Fibroblast of lung (primary cell): ENCODE data around the gene CHMP2A. TPM values are rescaled to one million over a fixed set of nuclear protein-coding genes. Genes with fewer than 3 reads are reported as not detected.

Source experiments
- DNase-seq, 2 donors: peaks; one replicate each; pipeline versions ENCODE4 v3.0.0 to v3.0.0-alpha.2; 2010; ENCODE audit warnings: low read depth in 2 of 2
- H2AFZ ChIP-seq: 2 replicates; pipeline ENCODE4 v1.5.1; 2012; ENCODE audit warnings: low read length, control low read depth, inconsistent platforms
- H3K27ac ChIP-seq: 2 replicates; pipeline ENCODE4 v1.5.1; 2011; ENCODE audit warnings: low read length, control low read depth; ENCODE audit not compliant: insufficient read depth
- H3K27me3 ChIP-seq: 2 replicates; pipeline ENCODE4 v1.5.1; 2011; ENCODE audit warnings: mild to moderate bottlenecking, low read length; ENCODE audit not compliant: control insufficient read depth, insufficient read depth
- H3K36me3 ChIP-seq: 2 replicates; pipeline ENCODE4 v1.5.1; 2011; ENCODE audit warnings: low read length; ENCODE audit not compliant: control insufficient read depth, insufficient read depth
- H3K4me1 ChIP-seq: 2 replicates; pipeline ENCODE4 v1.5.1; 2011; ENCODE audit warnings: low read length; ENCODE audit not compliant: control insufficient read depth, insufficient read depth; ENCODE audit errors: extremely low read depth
- H3K4me2 ChIP-seq: 2 replicates; pipeline ENCODE4 v1.5.1; 2011; ENCODE audit warnings: low read length, control low read depth; ENCODE audit not compliant: insufficient read depth; ENCODE audit errors: extremely low read depth
- H3K4me3 ChIP-seq, 4 experiments: fragments of 200-600 bp in 1 of 4; sonication (generic) in 1 of 4; replicated peaks in 1 of 4; 2 replicates each; pipeline ENCODE4 v1.5.1; 2011 to 2016; ENCODE audit warnings: low read length in 4 of 4, low read depth in 3 of 4, mild to moderate bottlenecking in 3 of 4, control low read depth in 2 of 4, inconsistent platforms in 1 of 4, mixed read lengths in 1 of 4; ENCODE audit not compliant: insufficient read depth in 1 of 4; ENCODE audit errors: control extremely low read depth in 1 of 4
- H3K79me2 ChIP-seq: 2 replicates; pipeline ENCODE4 v1.5.1; 2012; ENCODE audit warnings: mild to moderate bottlenecking, low read length, inconsistent platforms; ENCODE audit not compliant: control insufficient read depth, insufficient read depth
- H3K9ac ChIP-seq: 2 replicates; pipeline ENCODE4 v1.5.1; 2011; ENCODE audit warnings: mild to moderate bottlenecking, low read length, control low read depth; ENCODE audit not compliant: insufficient read depth
- H3K9me3 ChIP-seq: 2 replicates; pipeline ENCODE4 v1.5.1; 2012; ENCODE audit warnings: low read depth, low read length; ENCODE audit not compliant: control insufficient read depth, insufficient read depth
- H4K20me1 ChIP-seq: 2 replicates; pipeline ENCODE4 v1.5.1; 2011; ENCODE audit warnings: low read length; ENCODE audit not compliant: control insufficient read depth, insufficient read depth; ENCODE audit errors: extremely low read depth
- EZH2 ChIP-seq: IDR thresholded peaks from 2 replicates; pipeline ENCODE4 v1.5.1; 2012; ENCODE audit warnings: low read length, control low read depth, mild to moderate bottlenecking; ENCODE audit errors: missing control alignments
- polyA plus RNA-seq, 2 donors: library from polyadenylated mRNA; depleted of rRNA in 1 of 2; stranded (reverse) in 1 of 2; unstranded in 1 of 2; fragments of >200 nt; gene quantifications; 2 replicates each; pipeline ENCODE4 v1.2.1, GENCODE V29; 2011 to 2012; ENCODE audit warnings: missing spikeins in 1 of 2
- total RNA-seq: library from RNA; depleted of rRNA; stranded (reverse); fragments of >200 nt; gene quantifications from 2 replicates; pipeline ENCODE4 v1.2.1, GENCODE V29; 2014
- TF ChIP-seq, protein P1 (sequence below), 2 donors: IDR thresholded peaks in 1 of 2; conservative IDR thresholded peaks in 1 of 2; 1 replicate in 1 of 2; 2 replicates in 1 of 2; pipeline ENCODE4 v1.5.1; 2011 to 2012; ENCODE audit warnings: low read length in 2 of 2, control low read depth in 1 of 2, inconsistent platforms in 1 of 2, low read depth in 1 of 2, mild to moderate bottlenecking in 1 of 2

The CHMP2A gene
- total and polyA plus RNA-seq, 2 donors (not counting 1 experiment from before 2014, with no cell fraction given) = 146 to 215 TPM

DNA sequence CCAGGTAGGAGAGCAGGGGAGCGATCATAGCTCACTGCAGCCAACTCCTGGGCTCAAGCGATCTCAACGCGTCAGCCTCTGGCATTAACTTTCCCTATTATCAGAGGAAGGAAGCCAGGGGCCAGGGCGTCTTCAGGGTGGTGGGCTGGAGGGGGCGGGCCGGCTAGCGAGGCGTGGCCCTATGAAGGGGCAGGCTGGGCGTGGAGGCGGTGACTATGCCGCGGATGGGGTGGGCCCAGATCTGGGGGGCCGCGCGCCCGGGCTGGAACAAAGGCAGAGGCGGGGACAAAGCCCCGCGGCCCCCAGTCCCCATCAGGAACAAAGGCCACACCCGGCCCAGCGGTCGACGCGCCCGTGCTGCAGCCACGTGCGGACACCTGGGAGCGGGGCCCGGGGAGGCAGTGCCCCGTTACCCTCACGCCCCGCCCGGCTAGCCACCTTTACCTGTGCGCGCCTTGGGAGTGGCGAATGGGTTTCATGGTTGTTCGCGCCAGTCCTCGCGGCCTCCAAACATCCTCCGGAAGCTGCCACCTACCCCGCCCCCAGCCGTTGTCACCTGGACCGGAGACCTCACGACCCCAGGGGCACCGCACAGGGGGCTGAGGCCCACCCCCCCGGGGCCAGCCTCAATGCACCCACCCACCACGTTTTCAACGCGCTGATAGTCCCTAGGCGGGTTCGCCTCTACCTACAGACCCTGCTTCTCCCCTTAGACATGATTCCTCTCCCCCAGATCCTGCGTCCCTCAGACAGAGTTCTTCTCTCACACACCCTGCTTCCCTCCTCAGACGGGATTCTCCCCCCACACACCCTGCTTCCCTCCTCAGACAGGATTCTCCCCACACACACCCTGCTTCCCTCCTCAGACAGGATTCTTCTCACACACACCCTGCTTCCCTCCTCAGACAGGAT is 16.4 kb downstream of the CHMP2A start:
- Histone ChIP-seq H3K9me3 (no peaks in the 10 kb centered on the region), H3K9ac (no peak overlapping the region), H3K36me3 (no peaks in the 10 kb centered on the region), H3K4me3 (no peak overlapping the region), H3K79me2 (no peaks in the 10 kb centered on the region), H3K27ac (no peak overlapping the region), H3K27me3 (peaks cover 31% of the 10 kb centered on the region), H3K4me2 (no peak overlapping the region), H2AFZ (no peak overlapping the region), H4K20me1 (no peaks in the 10 kb centered on the region), H3K4me1 (no peaks in the 10 kb centered on the region)
- peak; percentile 70 for TF ChIP-seq EZH2
- TF ChIP-seq, protein P1, sequence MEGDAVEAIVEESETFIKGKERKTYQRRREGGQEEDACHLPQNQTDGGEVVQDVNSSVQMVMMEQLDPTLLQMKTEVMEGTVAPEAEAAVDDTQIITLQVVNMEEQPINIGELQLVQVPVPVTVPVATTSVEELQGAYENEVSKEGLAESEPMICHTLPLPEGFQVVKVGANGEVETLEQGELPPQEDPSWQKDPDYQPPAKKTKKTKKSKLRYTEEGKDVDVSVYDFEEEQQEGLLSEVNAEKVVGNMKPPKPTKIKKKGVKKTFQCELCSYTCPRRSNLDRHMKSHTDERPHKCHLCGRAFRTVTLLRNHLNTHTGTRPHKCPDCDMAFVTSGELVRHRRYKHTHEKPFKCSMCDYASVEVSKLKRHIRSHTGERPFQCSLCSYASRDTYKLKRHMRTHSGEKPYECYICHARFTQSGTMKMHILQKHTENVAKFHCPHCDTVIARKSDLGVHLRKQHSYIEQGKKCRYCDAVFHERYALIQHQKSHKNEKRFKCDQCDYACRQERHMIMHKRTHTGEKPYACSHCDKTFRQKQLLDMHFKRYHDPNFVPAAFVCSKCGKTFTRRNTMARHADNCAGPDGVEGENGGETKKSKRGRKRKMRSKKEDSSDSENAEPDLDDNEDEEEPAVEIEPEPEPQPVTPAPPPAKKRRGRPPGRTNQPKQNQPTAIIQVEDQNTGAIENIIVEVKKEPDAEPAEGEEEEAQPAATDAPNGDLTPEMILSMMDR (conservative IDR thresholded peaks at IDR 0.05 in 1 of 2, IDR thresholded peaks at IDR 0.05 in 1 of 2; ENCODE audit: low read depth in 1 of 2, low read length in 2 of 2) = no peak
- DNase-seq = no peak

DNA sequence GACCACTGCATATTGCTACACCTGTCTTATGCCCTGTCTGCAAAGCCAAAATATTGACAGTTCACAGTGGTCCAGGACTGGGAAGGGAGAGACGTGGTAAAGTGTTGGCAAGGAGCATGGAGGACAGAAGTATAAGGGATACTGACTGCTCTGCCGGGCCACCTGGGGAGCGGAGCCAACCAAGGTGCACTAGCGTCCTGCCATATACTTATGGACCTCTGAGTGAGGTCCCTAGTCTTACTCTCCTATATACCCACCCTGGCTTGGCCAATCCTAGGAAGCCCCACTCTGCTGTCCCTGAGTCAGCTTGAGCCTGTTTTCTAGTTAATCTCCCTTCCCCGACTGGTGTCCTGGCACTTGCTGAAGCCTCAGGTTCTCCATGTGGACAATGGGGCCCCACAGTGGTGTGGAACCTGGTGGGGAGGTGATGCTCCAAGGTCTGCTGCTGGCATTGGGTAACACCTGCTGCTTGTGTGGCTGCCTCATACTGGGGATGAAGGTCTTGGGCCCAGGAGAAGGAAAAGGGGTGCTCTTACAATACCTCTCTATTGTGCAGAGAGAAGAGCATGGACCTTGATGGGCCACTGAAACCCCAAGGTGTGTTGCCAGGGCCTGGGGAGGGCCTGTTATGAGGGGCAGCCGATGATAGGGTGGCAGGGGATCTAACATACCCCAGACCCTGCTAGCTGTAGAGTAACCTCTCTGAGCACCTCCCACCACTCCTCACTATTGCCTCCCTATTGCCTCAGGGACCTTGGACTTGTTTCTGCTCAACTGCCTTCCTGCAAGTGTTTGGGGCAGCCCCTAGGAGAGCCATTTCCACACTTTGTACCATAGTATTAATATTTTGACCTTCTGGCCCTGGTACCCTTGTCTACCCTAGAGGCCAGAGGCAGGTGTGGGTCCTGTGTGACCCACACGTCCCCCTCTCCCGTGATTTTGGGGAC is 17.8 kb downstream of the CHMP2A start:
- Histone ChIP-seq H3K36me3 (no peaks in the 10 kb centered on the region), H3K27ac (no peak overlapping the region), H3K9me3 (no peaks in the 10 kb centered on the region), H3K4me2 (no peak overlapping the region), H3K9ac (no peak overlapping the region), H3K27me3 (peaks cover 35% of the 10 kb centered on the region), H3K79me2 (no peaks in the 10 kb centered on the region), H4K20me1 (no peaks in the 10 kb centered on the region), H3K4me1 (no peaks in the 10 kb centered on the region), H3K4me3 (no peak overlapping the region), H2AFZ (no peak overlapping the region)
- no peak for TF ChIP-seq EZH2
- TF ChIP-seq, protein P1 (conservative IDR thresholded peaks at IDR 0.05 in 1 of 2, IDR thresholded peaks at IDR 0.05 in 1 of 2; ENCODE audit: low read depth in 1 of 2, low read length in 2 of 2) = no peak
- DNase-seq = no peak

DNA sequence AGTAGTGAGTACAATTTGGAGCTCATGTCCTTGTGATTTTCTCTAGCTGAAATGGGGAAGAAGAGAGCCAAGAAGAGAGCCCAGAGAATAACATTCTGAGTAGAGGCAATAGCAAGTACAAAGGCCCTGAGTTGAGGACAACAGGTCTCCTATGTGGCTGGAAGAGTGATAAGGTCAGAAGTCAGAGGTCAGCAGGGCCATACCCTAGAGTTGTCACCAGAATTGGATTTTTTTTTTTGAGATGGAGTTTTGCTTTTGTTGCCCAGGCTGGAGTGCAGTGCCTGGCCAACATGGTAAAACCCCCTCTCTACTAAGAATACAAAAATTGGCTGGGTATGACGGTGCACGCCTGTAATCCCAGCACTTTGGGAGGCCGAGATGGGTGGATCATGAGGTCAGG is 19.0 kb downstream of the CHMP2A start:
- no peak overlapping the region for H3K4me3 ChIP-seq
- no peak overlapping the region for H2AFZ ChIP-seq
- TF ChIP-seq, protein P1 (conservative IDR thresholded peaks at IDR 0.05 in 1 of 2, IDR thresholded peaks at IDR 0.05 in 1 of 2; ENCODE audit: low read depth in 1 of 2, low read length in 2 of 2) = no peak
- TF ChIP-seq EZH2 = no peak
- H4K20me1 ChIP-seq = no peaks in the 10 kb centered on the region
- DNase-seq = no peak
- H3K27me3 ChIP-seq = peaks cover 45% of the 10 kb centered on the region
- no peaks in the 10 kb centered on the region for H3K9me3 ChIP-seq
- H3K79me2 ChIP-seq = no peaks in the 10 kb centered on the region
- no peak overlapping the region for H3K27ac ChIP-seq
- no peaks in the 10 kb centered on the region for H3K4me1 ChIP-seq
- H3K4me2 ChIP-seq = no peak overlapping the region
- H3K9ac ChIP-seq = no peak overlapping the region
- H3K36me3 ChIP-seq = no peaks in the 10 kb centered on the region
